GM12878 (cell line): ENCODE data around the gene PSMD11. TPM values are rescaled to one million over a fixed set of nuclear protein-coding genes. Genes with fewer than 3 reads are reported as not detected.
A peak's percentile ranks its signal among the peaks of the same experiment; 100 is the strongest.

Experiments
- ATAC-seq: fragments of 200-7000 bp; cut with Tn5 transposase; 3 replicates; pipeline ENCODE4 v1.9.1; 2020; ENCODE audit warnings: mild to moderate bottlenecking, moderate library complexity
- BruUV-seq: library from RNA; stranded (reverse); fragments of 400-500 nt; replicated peaks from 2 replicates; lab custom pipeline; 2021; lab: Mats Ljungman, UMichigan
- CTCF ChIA-PET: fragments of 300-600 bp; sonication (Branson Sonifier 250); formaldehyde crosslinking; extraction: SDS; loops from one replicate; lab custom pipeline; 2021; ENCODE audit warnings: inconsistent platforms; lab: Yijun Ruan, JAX
- POLR2A ChIA-PET: fragments of 350-600 bp; formaldehyde crosslinking; extraction: SDS; loops from one replicate; lab custom pipeline; 2021; ENCODE audit warnings: inconsistent platforms; lab: Charles Lee
- RAD21 ChIA-PET: fragments of 300-600 bp; sonication (Branson Sonifier 250); formaldehyde crosslinking; loops from one replicate; lab custom pipeline; 2023; ENCODE audit warnings: antibody characterized with exemption; ENCODE audit not compliant: unreplicated experiment; lab: Charles Lee
- SMC1A ChIA-PET: fragments of 300-600 bp; sonication (Branson Sonifier 250); formaldehyde crosslinking; loops from one replicate; lab custom pipeline; 2023; ENCODE audit not compliant: unreplicated experiment, uncharacterized antibody; lab: Charles Lee
- DNase-seq: peaks from one replicate; pipeline ENCODE4 v3.0.0-alpha.2; 2011; ENCODE audit warnings: low read depth, low spot score
- FAIRE-seq: peaks from 3 replicates; lab custom pipeline; 2011; peaks lifted over from hg19 to GRCh38; lab: Jason Lieb, UNC
- H2AFZ ChIP-seq: 2 replicates; pipeline ENCODE4 v1.6.0; 2011; ENCODE audit warnings: low read depth, low read length, control low read depth; ENCODE audit not compliant: control insufficient read depth
- H3K27ac ChIP-seq: 2 replicates; pipeline ENCODE4 v1.5.1; 2011; ENCODE audit warnings: control low read depth; ENCODE audit not compliant: control insufficient read depth, insufficient read depth
- H3K27me3 ChIP-seq, 2 experiments: replicated peaks in 1 of 2; 2 replicates each; pipeline versions ENCODE4 v1.6.0 to v1.6.1; 2011; ENCODE audit warnings: low read length in 1 of 2; ENCODE audit not compliant: control insufficient read depth in 2 of 2, insufficient read depth in 2 of 2
- H3K36me3 ChIP-seq, 2 experiments: 2 replicates each; pipeline ENCODE4 v1.5.1; 2011; ENCODE audit warnings: low read length in 1 of 2; ENCODE audit not compliant: control insufficient read depth in 2 of 2, insufficient read depth in 2 of 2
- H3K4me1 ChIP-seq: 2 replicates; pipeline ENCODE4 v1.6.1; 2011; ENCODE audit warnings: mild to moderate bottlenecking, low read length, moderate library complexity, mixed read lengths; ENCODE audit not compliant: control insufficient read depth, insufficient read depth
- H3K4me2 ChIP-seq: 2 replicates; pipeline ENCODE4 v1.6.0; 2011; ENCODE audit warnings: control low read depth; ENCODE audit not compliant: control insufficient read depth, insufficient read depth
- H3K4me3 ChIP-seq: fragments of 200-600 bp; sonication (generic); 2 replicates; pipeline ENCODE4 v1.5.1; 2016
- H3K79me2 ChIP-seq: 2 replicates; pipeline ENCODE4 v1.6.0; 2011; ENCODE audit warnings: low read length; ENCODE audit not compliant: control insufficient read depth, insufficient read depth
- H3K9ac ChIP-seq: 2 replicates; pipeline ENCODE4 v1.8.0; 2011; ENCODE audit warnings: low read length, control low read depth, mixed read lengths; ENCODE audit not compliant: control insufficient read depth, insufficient read depth
- H3K9me3 ChIP-seq: replicated peaks from 3 replicates; pipeline ENCODE4 v1.5.1; 2011; ENCODE audit warnings: mild to moderate bottlenecking, low read length; ENCODE audit not compliant: control insufficient read depth, insufficient read depth
- H4K20me1 ChIP-seq: 2 replicates; pipeline ENCODE4 v1.6.0; 2011; ENCODE audit not compliant: control insufficient read depth, insufficient read depth
- ATF3 ChIP-seq: IDR thresholded peaks from 2 replicates; pipeline ENCODE4 v1.6.1; 2011; ENCODE audit warnings: low read depth, mild to moderate bottlenecking, low read length, moderate library complexity, borderline replicate concordance; ENCODE audit errors: extremely low read depth
- BRCA1 ChIP-seq: IDR thresholded peaks from 2 replicates; pipeline ENCODE4 v1.6.1; 2011; ENCODE audit warnings: low read depth, low read length, improper control_type of control experiment
- CHD1 ChIP-seq: IDR thresholded peaks from 2 replicates; pipeline ENCODE4 v1.6.1; 2012; ENCODE audit warnings: low read depth, low read length, improper control_type of control experiment
- ESRRA ChIP-seq: IDR thresholded peaks from 2 replicates; pipeline ENCODE4 v1.6.1; 2012; ENCODE audit warnings: mild to moderate bottlenecking, low read length, improper control_type of control experiment
- EZH2 ChIP-seq: IDR thresholded peaks from 2 replicates; pipeline ENCODE4 v1.6.1; 2012; ENCODE audit warnings: low read depth, mild to moderate bottlenecking, control low read depth, inconsistent platforms, low read length, borderline replicate concordance; ENCODE audit not compliant: control insufficient read depth
- GABPA ChIP-seq: IDR thresholded peaks from 2 replicates; pipeline ENCODE4 v1.6.1; 2014; ENCODE audit warnings: antibody characterized with exemption, low read depth, mild to moderate bottlenecking, inconsistent platforms
- HDAC6 ChIP-seq: fragments of 200-600 bp; sonication (generic); IDR thresholded peaks from one replicate; pipeline ENCODE4 v1.8.0; 2017; ENCODE audit warnings: antibody characterized with exemption; ENCODE audit not compliant: unreplicated experiment
- JUND ChIP-seq: IDR thresholded peaks from 2 replicates; pipeline ENCODE4 v1.6.1; 2012; ENCODE audit warnings: low read depth, mild to moderate bottlenecking, low read length, improper control_type of control experiment, moderate library complexity
- MAX ChIP-seq: IDR thresholded peaks from 2 replicates; pipeline ENCODE4 v1.6.1; 2012; ENCODE audit warnings: low read depth, low read length, improper control_type of control experiment
- MLLT1 ChIP-seq: fragments of 450-650 bp; IDR thresholded peaks from 2 replicates; pipeline ENCODE4 v1.6.1; 2016; ENCODE audit warnings: mild to moderate bottlenecking
- MTA3 ChIP-seq: IDR thresholded peaks from 2 replicates; pipeline ENCODE4 v1.6.1; 2012; ENCODE audit warnings: low read length, inconsistent platforms, borderline replicate concordance
- MYB ChIP-seq: fragments of 150-350 bp; IDR thresholded peaks from 2 replicates; pipeline ENCODE4 v1.6.1; 2014; ENCODE audit warnings: mild to moderate bottlenecking, low read depth, low read length, borderline replicate concordance
- NFYB ChIP-seq: IDR thresholded peaks from 2 replicates; pipeline ENCODE4 v1.6.1; 2011; ENCODE audit warnings: low read depth, mild to moderate bottlenecking, low read length, improper control_type of control experiment, moderate library complexity; ENCODE audit not compliant: insufficient read depth
- PKNOX1 ChIP-seq: fragments of 450-650 bp; IDR thresholded peaks from 2 replicates; pipeline ENCODE4 v1.6.1; 2016; ENCODE audit warnings: mild to moderate bottlenecking
- RELB ChIP-seq: fragments of 450-650 bp; IDR thresholded peaks from 2 replicates; pipeline ENCODE4 v1.6.1; 2017; ENCODE audit warnings: low read depth, mild to moderate bottlenecking, moderate library complexity
- TCF3 ChIP-seq: IDR thresholded peaks from 2 replicates; pipeline ENCODE4 v1.6.1; 2012; ENCODE audit warnings: low read depth, mild to moderate bottlenecking, low read length, borderline replicate concordance; ENCODE audit not compliant: insufficient read depth
- ZBED1 ChIP-seq: IDR thresholded peaks from 2 replicates; pipeline ENCODE4 v1.6.1; 2016; ENCODE audit warnings: borderline replicate concordance
- ZNF217 ChIP-seq: fragments of 450-650 bp; IDR thresholded peaks from 2 replicates; pipeline ENCODE4 v1.6.1; 2017; ENCODE audit warnings: antibody characterized with exemption, mild to moderate bottlenecking
- WGBS: methylation state at CpG from one replicate; pipeline ENCODE4 v1.1.6; 2016; ENCODE audit warnings: low lambda C conversion rate; ENCODE audit not compliant: insufficient replicate concordance, insufficient coverage; ENCODE audit errors: missing lambda C conversion rate; 5-methylcytosine and 5-hydroxymethylcytosine counted together
- in situ Hi-C: fragments of 300-500 bp; cut with MboI; formaldehyde crosslinking; loops from 9 replicates; pipeline ENCODE4 v1.14.3; 2018; ENCODE audit warnings: mixed read lengths
- intact Hi-C: fragments of 100-400 bp; cut with micrococcal nuclease; formaldehyde crosslinking; loops from one replicate; pipeline ENCODE4 v1.14.2; 2022; ENCODE audit not compliant: unreplicated experiment
- polyA plus RNA-seq, 11 experiments: library from polyadenylated mRNA; depleted of rRNA in 4 of 11; unstranded in 6 of 11; stranded (reverse) in 5 of 11; fragments of >200 nt; fragmentation: Nextera tagmentation in 4 of 11; fragmentation: Illumina TruSeq in 1 of 11; extraction: Ambion mirVana in 4 of 11; extraction: Trizol in 1 of 11; gene quantifications; 1 replicate in 1 of 11; 2 replicates in 10 of 11; pipeline versions ENCODE4 v1.2.1 to v1.2.3, GENCODE V29; 2011 to 2016; ENCODE audit warnings: inconsistent platforms in 2 of 11, missing spikeins in 2 of 11, low read depth in 1 of 11
- total RNA-seq, 4 experiments: library from RNA; depleted of rRNA in 3 of 4; stranded (reverse); fragments of >200 nt in 3 of 4; fragmentation: Illumina TruSeq in 1 of 4; extraction: Trizol in 1 of 4; gene quantifications; 2 replicates each; pipeline versions ENCODE4 v1.2.1 to v1.2.3, GENCODE V29; 2013 to 2021

PSMD11 gene
- total and polyA plus RNA-seq, 10 of the 15 experiments (the other 5 are each of a cell fraction or from before 2014, with no cell fraction given), result 84.1 to 319 (median 120) TPM

- intact Hi-C loops, result loop anchor here (1.0 kb wide), 1 partner anchor 13 kb away; no protein-coding TSS in a partner anchor
- DNase-seq (peak; percentile 89), ATAC-seq (peak; percentile 61), FAIRE-seq (peak; percentile 78)
- ChIA-PET CTCF (interaction anchor here (1.0 to 4.9 kb wide), 7 partner anchors 9 to 35 kb away, joined by 3 to 28 read pairs (median 6); no protein-coding TSS in a partner anchor), POLR2A (interaction anchor here (1.3 to 18.8 kb wide), 6 partner anchors 9 to 54 kb away, joined by 4 to 308 read pairs (median 10); partner anchors contain the start of gene CDK5R1), SMC1A (interaction anchor here (0.7 to 13.7 kb wide), 10 partner anchors 9 to 92 kb away, joined by 3 to 286 read pairs (median 10); partner anchors contain the start of gene CDK5R1), RAD21 (interaction anchor here (0.5 to 19.5 kb wide), 9 partner anchors 8 to 92 kb away, joined by 3 to 543 read pairs (median 6); partner anchors contain the start of gene CDK5R1)
- peak overlapping the region; percentile 69 for H3K9ac ChIP-seq
- 0 out of 2 replicates have a peak overlapping the region, but pooled peaks have one; percentile 11 for H3K4me3 ChIP-seq
- peak overlapping the region; percentile 80 for H3K4me2 ChIP-seq
- in situ Hi-C loops, result no loop called here
- H2AFZ ChIP-seq, result no peak overlapping the region
- H3K27ac ChIP-seq, result peak overlapping the region; percentile 90
- WGBS, result 1% methylated on average over 4 of the region's 4 CpGs
- TSS peak; percentile 48 for BruUV-seq
- no peaks in the 10 kb centered on the region for H3K27me3 ChIP-seq
- H3K4me1 ChIP-seq, result peaks cover 57% of the 10 kb centered on the region
- no peaks in the 10 kb centered on the region for H4K20me1 ChIP-seq
- no peaks in the 10 kb centered on the region for H3K36me3 ChIP-seq
- H3K9me3 ChIP-seq, result no peaks in the 10 kb centered on the region
- no peaks in the 10 kb centered on the region; the same call in 1 of the 2 replicates for H3K79me2 ChIP-seq
- TF ChIP-seq ESRRA (no peak), MYB (no peak), PKNOX1 (peak; percentile 41), EZH2 (no peak), HDAC6 (no peak), RELB (peak; percentile 88), MTA3 (no peak), BRCA1 (no peak), CHD1 (no peak), TCF3 (0 out of 2 replicates have a peak, but pooled peaks have one; percentile 39), MAX (no peak), MLLT1 (peak; percentile 44; the same call in 1 of the 2 replicates), GABPA (no peak), JUND (no peak), ZNF217 (no peak), ZBED1 (peak; percentile 85; the same call in 1 of the 2 replicates), ATF3 (no peak), NFYB (no peak)
These were observed 71.5 kb downstream of the PSMD11 start for GRCh38 chr17:32515677-32516383.
